ENCODE results near the gene PARPBP.
"Not testable (repeated sequence)": the region's sequence is repeated elsewhere in the genome, so short reads cannot be mapped to it uniquely, and the experiment has no call there.

The PARPBP gene

GRCh38 chr12:102119674-102120563, at the start of gene PARPBP, which contains the start of gene NUP37:
Gene PARPBP (plus strand): TSS chr12:102120183. CDS start chr12:102123889, 3,706 bp downstream.
Gene NUP37 (minus strand): TSS chr12:102120114. CDS start chr12:102118518, 1,596 bp downstream.
- DNase-seq = peak; percentile 83 to 86

- not testable (repeated sequence) for DNase-seq
These were observed 47.9 kb upstream of the PARPBP start for GRCh38 chr12:102072092-102072491.

GRCh38 chr12:102080842-102081241, 39.1 kb upstream of the PARPBP start:
- DNase-seq = no peak

- not testable (repeated sequence) for DNase-seq
These were observed 30.7 kb upstream of the PARPBP start for GRCh38 chr12:102089228-102089835.

- DNase-seq = no peak
These were observed 26.7 kb upstream of the PARPBP start for GRCh38 chr12:102093319-102093718.

- DNase-seq = no peak
These were observed 24.2 kb upstream of the PARPBP start for GRCh38 chr12:102095677-102096263.

- DNase-seq = no peak
These were observed 23.1 kb upstream of the PARPBP start for GRCh38 chr12:102096855-102097254.

GRCh38 chr12:102106905-102107304, 13.1 kb upstream of the PARPBP start:
- DNase-seq = no peak

GRCh38 chr12:102107970-102108369, 12.0 kb upstream of the PARPBP start:
- DNase-seq = no peak

- DNase-seq = no peak
These were observed 9.2 kb upstream of the PARPBP start for GRCh38 chr12:102110782-102111181.

GRCh38 chr12:102114212-102114611, 5.8 kb upstream of the PARPBP start:
- no peak for DNase-seq

- DNase-seq = no peak
These were observed 3.6 kb upstream of the PARPBP start for GRCh38 chr12:102116392-102116791.

GRCh38 chr12:102118874-102119273, 1.1 kb upstream of the PARPBP start:
- no peak for DNase-seq

GRCh38 chr12:102120564-102120873, 536 bp downstream of the PARPBP start:
- no peak for DNase-seq

- peak in 1 of 2 donors; percentile 1 for DNase-seq
These were observed 903 bp downstream of the PARPBP start for GRCh38 chr12:102120886-102121285.

GRCh38 chr12:102121328-102121727, 1.3 kb downstream of the PARPBP start:
- DNase-seq = not testable (repeated sequence)

- DNase-seq = not testable (repeated sequence)
These were observed 10.7 kb downstream of the PARPBP start for GRCh38 chr12:102130720-102131119.

GRCh38 chr12:102131442-102131841, 11.5 kb downstream of the PARPBP start:
- not testable (repeated sequence) for DNase-seq

- DNase-seq = not testable (repeated sequence)
These were observed 17.6 kb downstream of the PARPBP start for GRCh38 chr12:102137619-102138018.

GRCh38 chr12:102142866-102143373, 22.9 kb downstream of the PARPBP start:
- not testable (repeated sequence) for DNase-seq

- no peak for DNase-seq
These were observed 24.2 kb downstream of the PARPBP start for GRCh38 chr12:102144221-102144620.

GRCh38 chr12:102147062-102147587, 27.1 kb downstream of the PARPBP start:
- not testable (repeated sequence) for DNase-seq

GRCh38 chr12:102155206-102155605, 35.2 kb downstream of the PARPBP start:
- not testable (repeated sequence) for DNase-seq
